Posterior cingulate gyrus (tissue), 11 donors: Measurements from ENCODE around the gene RBMXL3.
A peak's percentile ranks its signal among the peaks of the same experiment; 100 is the strongest.

Experiments
- DNase-seq, 10 donors: peaks; one replicate each; pipeline versions ENCODE4 v3.0.0 to v3.0.0-alpha.2; 2020 to 2021; ENCODE audit warnings: mixed read lengths in 3 of 10
- intact Hi-C: fragments of 100-400 bp; cut with DNase I; formaldehyde crosslinking; loops from one replicate; pipeline ENCODE4 v1.15.1; 2023

Gene RBMXL3

DNA sequence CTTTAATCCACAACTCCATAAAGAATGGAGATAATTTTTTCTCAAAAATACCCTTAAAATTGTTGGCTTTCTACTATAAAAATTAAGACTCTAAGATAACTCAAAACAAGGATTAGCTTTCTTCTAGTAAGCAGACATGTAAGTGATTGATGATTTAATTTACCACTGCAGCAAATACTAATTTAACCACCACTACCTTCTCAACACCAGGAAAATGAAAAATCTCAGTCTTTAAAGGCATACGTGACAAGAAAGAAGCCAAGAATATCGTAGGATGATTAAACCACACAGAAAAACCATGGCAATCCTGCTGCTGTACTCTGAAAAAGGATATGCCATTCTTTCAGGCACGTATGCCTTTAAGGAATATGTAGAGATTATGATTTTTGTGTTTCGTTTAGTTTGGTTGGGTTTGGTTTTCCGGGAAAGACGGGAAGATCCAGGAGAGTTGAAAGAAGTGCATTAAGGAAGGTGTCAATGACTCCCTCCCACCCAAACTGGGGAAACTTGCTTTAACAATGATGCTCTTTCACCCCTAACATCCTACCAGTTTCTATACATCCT lies 43.8 kb downstream of the RBMXL3 start:
- intact Hi-C loops, result no loop called here

DNA sequence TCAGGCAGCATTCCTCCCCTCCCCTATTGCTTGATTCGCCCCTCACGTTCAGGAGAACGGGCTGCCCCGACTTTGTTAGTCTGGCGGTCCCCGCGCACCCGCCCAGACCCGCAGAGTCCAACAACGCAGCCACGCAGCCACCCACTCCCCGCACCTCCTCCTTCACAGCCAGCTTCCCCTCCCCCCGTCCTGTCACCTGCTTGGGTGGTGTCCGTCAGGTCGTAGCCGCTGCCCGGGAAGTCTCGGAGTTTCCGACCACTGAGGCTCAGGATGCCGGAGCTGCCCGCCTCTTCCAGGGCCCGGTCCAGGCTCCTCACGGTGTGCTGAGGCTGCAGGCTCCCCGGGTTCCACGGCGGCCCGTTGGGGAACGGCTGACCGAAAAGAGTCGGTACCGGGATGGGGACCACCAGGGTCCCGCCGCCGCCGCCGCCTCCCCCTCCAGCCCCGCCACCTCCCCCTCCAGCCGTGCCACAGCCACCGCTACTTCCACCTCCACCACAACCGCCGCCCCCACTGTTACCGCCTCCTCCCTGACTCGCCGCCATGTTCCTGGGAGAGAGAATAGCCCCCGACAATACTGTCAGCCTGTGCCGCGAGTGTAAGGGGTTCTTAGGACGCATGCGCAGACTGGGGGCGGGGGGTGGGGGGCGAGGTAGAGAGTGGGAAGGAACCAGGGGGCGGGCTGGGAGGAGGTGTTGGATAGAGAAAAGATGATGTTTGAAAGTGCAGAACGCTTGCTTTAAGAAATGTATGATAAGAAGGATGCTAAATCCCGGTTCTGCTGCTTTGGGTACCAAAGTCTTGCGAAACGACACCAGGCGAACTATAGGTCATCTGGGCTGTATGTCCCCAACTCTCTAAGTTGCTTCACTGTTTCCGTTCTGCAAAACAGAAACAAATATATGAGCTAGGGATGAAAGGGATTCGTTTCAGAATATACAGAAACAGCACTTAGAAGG lies 44.6 kb downstream of the RBMXL3 start, which contains the start of gene LRCH2:
Gene LRCH2 (minus strand): TSS at position 600 of the 959 bp plus-strand sequence. CDS start 55 bp downstream, at position 545.
- DNase-seq, result peak; percentile 28 to 90 (median 39)

More for the DNA sequence above, 43.8 kb downstream of the RBMXL3 start:
- DNase-seq, result no peak

DNA sequence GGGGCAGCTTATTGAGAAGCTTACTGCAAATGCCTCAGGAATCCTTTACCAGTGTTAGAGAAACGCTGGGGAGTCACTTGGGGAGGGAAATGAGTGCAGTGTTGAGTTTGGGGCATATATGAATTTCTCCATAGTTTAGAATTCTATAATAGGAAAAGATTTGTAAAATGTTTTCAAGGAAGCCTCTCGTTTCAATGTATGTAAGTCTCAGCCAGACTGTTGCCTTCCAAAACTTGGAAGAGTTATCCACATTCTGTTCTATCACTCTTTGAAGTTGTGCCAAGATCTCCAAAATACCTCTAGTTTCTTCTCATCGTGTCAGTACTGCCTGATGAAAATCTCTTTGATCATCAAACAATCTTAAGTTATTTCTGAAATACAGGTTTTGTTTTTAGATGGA lies 45.3 kb downstream of the RBMXL3 start:
- intact Hi-C loops, result no loop called here
- no peak for DNase-seq

More for the DNA sequence above, 44.6 kb downstream of the RBMXL3 start, which contains the start of gene LRCH2:
- intact Hi-C loops, result no loop called here

DNA sequence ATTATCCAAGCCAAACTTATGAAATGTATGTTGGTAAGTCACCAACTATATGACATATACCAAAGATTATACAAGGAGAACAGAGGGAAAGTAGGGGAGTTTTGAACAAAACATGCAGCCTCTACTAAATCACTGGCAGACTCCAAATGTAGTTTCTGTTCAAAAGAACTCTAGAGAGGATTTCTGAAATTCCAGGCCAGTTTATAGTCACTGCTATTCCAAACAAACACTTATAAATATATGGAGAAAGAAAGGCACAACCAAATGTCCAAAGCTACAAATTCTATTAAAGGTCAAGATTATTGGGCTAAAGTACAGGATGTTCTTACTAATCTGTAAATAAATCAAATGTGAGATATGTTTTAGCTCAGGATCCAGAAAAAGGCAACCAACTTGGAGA lies 47.4 kb downstream of the RBMXL3 start:
- intact Hi-C loops, result no loop called here
- no peak for DNase-seq

DNA sequence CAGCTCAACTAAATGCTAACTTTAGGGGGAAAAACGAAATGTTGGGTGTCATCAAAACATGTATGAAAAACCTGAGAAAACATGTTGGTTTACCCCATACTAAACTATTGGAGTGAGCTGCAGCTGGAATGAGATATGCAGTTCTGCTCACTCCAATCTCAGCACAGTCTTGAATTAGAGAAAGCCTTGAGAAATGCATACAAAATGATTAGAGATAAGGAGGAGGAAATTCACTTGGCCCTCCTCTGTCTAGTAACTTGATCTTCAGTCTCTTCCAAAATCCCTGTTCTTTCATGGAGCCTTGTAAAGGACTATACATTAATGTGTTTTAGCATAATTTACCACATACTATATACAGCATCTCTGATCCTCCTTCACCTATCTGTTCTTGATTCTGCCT lies 47.8 kb downstream of the RBMXL3 start:
- DNase-seq, result no peak
- intact Hi-C loops, result no loop called here
